K562 (cell line): ENCODE data around the gene GSK3B. TPM values are rescaled to one million over a fixed set of nuclear protein-coding genes. Genes with fewer than 3 reads are reported as not detected.

ENCODE experiments used
- ATAC-seq: fragments of 200-7000 bp; cut with Tn5 transposase; 3 replicates; pipeline ENCODE4 v1.9.1; 2020; ENCODE audit warnings: moderate library complexity
- BruUV-seq: library from RNA; stranded (reverse); fragments of 400-500 nt; replicated peaks from 2 replicates; lab custom pipeline; 2021; lab: Mats Ljungman, UMichigan
- CTCF ChIA-PET: fragments of 300-600 bp; formaldehyde crosslinking; extraction: SDS; loops from one replicate; lab custom pipeline; 2021; ENCODE audit warnings: low intra/inter-chr PET ratio; lab: Yijun Ruan, JAX
- POLR2A ChIA-PET: fragments of 300-600, 350-650 bp; sonication (Branson Sonifier 250); formaldehyde crosslinking; extraction: SDS; loops from one replicate; lab custom pipeline; 2021; ENCODE audit warnings: antibody characterized with exemption, inconsistent platforms; lab: Yijun Ruan, JAX
- DNase-seq, 4 experiments: peaks; one replicate each; pipeline versions ENCODE4 v3.0.0 to v3.0.0-alpha.2; 2011 to 2018; ENCODE audit warnings: low spot score in 3 of 4, mixed read lengths in 3 of 4; ENCODE audit errors: extremely low read depth in 1 of 4
- FAIRE-seq: peaks from 2 replicates; lab custom pipeline; 2011; peaks lifted over from hg19 to GRCh38; lab: Jason Lieb, UNC
- H2AFZ ChIP-seq: 2 replicates; pipeline ENCODE4 v1.6.0; 2011; ENCODE audit warnings: low read depth, low read length, control low read depth, inconsistent platforms
- H3K27ac ChIP-seq: fragments of 200-600 bp; 3 replicates; pipeline ENCODE4 v1.8.0; 2011; ENCODE audit warnings: low read depth, mild to moderate bottlenecking, control low read depth, inconsistent platforms, low read length, moderate library complexity, mixed read lengths; ENCODE audit errors: extremely low read depth
- H3K27me3 ChIP-seq, 2 experiments: fragments of 300-600 bp in 1 of 2; 2 replicates in 1 of 2; 3 replicates in 1 of 2; pipeline versions ENCODE4 v1.6.0 to v1.8.0; 2011; ENCODE audit warnings: inconsistent platforms in 2 of 2, low read length in 2 of 2, mild to moderate bottlenecking in 1 of 2, mixed read lengths in 1 of 2, moderate library complexity in 1 of 2; ENCODE audit not compliant: control insufficient read depth in 2 of 2, insufficient read depth in 2 of 2
- H3K36me3 ChIP-seq: fragments of 300-600 bp; 3 replicates; pipeline ENCODE4 v1.8.0; 2011; ENCODE audit warnings: mild to moderate bottlenecking, low read length, inconsistent platforms; ENCODE audit not compliant: control insufficient read depth, insufficient read depth
- H3K4me1 ChIP-seq, 2 experiments: fragments of 200-600 bp in 1 of 2; replicated peaks in 1 of 2; 2 replicates in 1 of 2; 3 replicates in 1 of 2; pipeline versions ENCODE4 v1.5.1 to v1.8.0; 2011; ENCODE audit warnings: inconsistent platforms in 2 of 2, low read length in 2 of 2, mild to moderate bottlenecking in 1 of 2, mixed read lengths in 1 of 2, moderate library complexity in 1 of 2; ENCODE audit not compliant: control insufficient read depth in 2 of 2, insufficient read depth in 2 of 2
- H3K4me2 ChIP-seq: 2 replicates; pipeline ENCODE4 v1.6.1; 2011; ENCODE audit warnings: low read length, control low read depth, inconsistent platforms, mixed read lengths; ENCODE audit not compliant: insufficient read depth
- H3K4me3 ChIP-seq: fragments of 200-600 bp; sonication (generic), shearing (Covaris generic); 2 replicates; pipeline ENCODE4 v1.5.1; 2016; ENCODE audit warnings: control low read depth, inconsistent platforms
- H3K79me2 ChIP-seq: fragments of 200-600 bp; 3 replicates; pipeline ENCODE4 v1.8.0; 2011; ENCODE audit warnings: low read length, inconsistent platforms; ENCODE audit not compliant: control insufficient read depth, insufficient read depth
- H3K9ac ChIP-seq, 2 experiments: 2 replicates each; pipeline versions ENCODE4 v1.6.0 to v1.6.1; 2011; ENCODE audit warnings: low read depth in 2 of 2, low read length in 2 of 2, control low read depth in 1 of 2, inconsistent platforms in 1 of 2, mild to moderate bottlenecking in 1 of 2, mixed read lengths in 1 of 2; ENCODE audit not compliant: insufficient read depth in 1 of 2
- H3K9me1 ChIP-seq: one replicate; pipeline ENCODE4 v1.6.0; 2011; ENCODE audit warnings: inconsistent platforms, mild to moderate bottlenecking, low read length, moderate library complexity; ENCODE audit not compliant: control insufficient read depth, insufficient read depth
- H3K9me3 ChIP-seq: replicated peaks from 2 replicates; pipeline ENCODE4 v1.5.1; 2011; ENCODE audit warnings: low read depth, low read length, inconsistent platforms; ENCODE audit not compliant: control insufficient read depth, insufficient read depth
- H4K20me1 ChIP-seq: replicated peaks from 2 replicates; pipeline ENCODE4 v1.6.1; 2011; ENCODE audit warnings: low read length, inconsistent platforms, mixed read lengths; ENCODE audit not compliant: control insufficient read depth, insufficient read depth
- C11orf30 ChIP-seq: fragments of 450-650 bp; IDR thresholded peaks from 2 replicates; pipeline ENCODE4 v1.6.1; 2016; ENCODE audit warnings: low read depth, mild to moderate bottlenecking
- CBFA2T2 ChIP-seq: fragments of 450-650 bp; conservative IDR thresholded peaks from 2 replicates; pipeline ENCODE4 v1.6.1; 2017; ENCODE audit warnings: mild to moderate bottlenecking
- ESRRA ChIP-seq: fragments of 450-650 bp; IDR thresholded peaks from 2 replicates; pipeline ENCODE4 v1.6.1; 2014; ENCODE audit warnings: low read depth, mild to moderate bottlenecking, moderate library complexity, borderline replicate concordance
- HLTF ChIP-seq: fragments of 450-650 bp; IDR thresholded peaks from 2 replicates; pipeline ENCODE4 v1.6.1; 2016
- KAT8 ChIP-seq: fragments of 450-650 bp; IDR thresholded peaks from 2 replicates; pipeline ENCODE4 v1.6.1; 2016; ENCODE audit warnings: low read depth, mild to moderate bottlenecking
- MAFF ChIP-seq: IDR thresholded peaks from 2 replicates; pipeline ENCODE4 v1.6.1; 2012; ENCODE audit warnings: low read length, improper control_type of control experiment
- OTX1 ChIP-seq: fragments of 450-650 bp; formaldehyde crosslinking; IDR thresholded peaks from 2 replicates; pipeline ENCODE4 v1.4.0; 2022; ENCODE audit warnings: mild to moderate bottlenecking
- SIN3B ChIP-seq: fragments of 450-650 bp; IDR thresholded peaks from 2 replicates; pipeline ENCODE4 v1.6.1; 2017; ENCODE audit warnings: low read depth, mild to moderate bottlenecking, moderate library complexity
- SMC3 ChIP-seq: conservative IDR thresholded peaks from 2 replicates; pipeline ENCODE4 v1.6.1; 2011; ENCODE audit warnings: low read depth, low read length, improper control_type of control experiment; ENCODE audit not compliant: insufficient read depth
- TCF3 ChIP-seq: sonication (generic); formaldehyde crosslinking; IDR thresholded peaks from 2 replicates; pipeline ENCODE4 v1.4.0; 2020; ENCODE audit warnings: mild to moderate bottlenecking, missing genetic modification reagents
- ZNF589 ChIP-seq: fragments of 200-800 bp; sonication (Bioruptor generic); IDR thresholded peaks from 2 replicates; pipeline ENCODE4 v1.6.1; 2016; ENCODE audit warnings: low read depth, missing genetic modification characterization, missing compliant biosample characterization
- WGBS: fragments of 100-300 bp; shearing (Covaris generic); methylation state at CpG from one replicate; pipeline ENCODE4 v1.1.6; 2016; ENCODE audit warnings: low coverage, mixed read lengths; ENCODE audit not compliant: insufficient coverage; ENCODE audit errors: missing lambda C conversion rate; 5-methylcytosine and 5-hydroxymethylcytosine counted together
- in situ Hi-C: fragments of 300-500 bp; cut with MboI; formaldehyde crosslinking; loops from 4 replicates; pipeline ENCODE4 v1.15.0; 2018; ENCODE audit warnings: inconsistent platforms, mixed read lengths
- intact Hi-C: fragments of 100-400 bp; cut with micrococcal nuclease; formaldehyde crosslinking; loops from 2 replicates; pipeline ENCODE4 v1.14.2; 2022
- polyA plus RNA-seq, 8 experiments: library from polyadenylated mRNA; depleted of rRNA in 4 of 8; stranded (reverse) in 5 of 8; unstranded in 3 of 8; fragments of >200 nt; fragmentation: Nextera tagmentation in 2 of 8; fragmentation: Illumina TruSeq in 1 of 8; extraction: Ambion mirVana in 2 of 8; extraction: Trizol in 1 of 8; gene quantifications; 2 replicates each; pipeline versions ENCODE4 v1.2.1 to v1.2.3, GENCODE V29; 2011 to 2014; ENCODE audit warnings: inconsistent platforms in 1 of 8, missing spikeins in 1 of 8
- total RNA-seq, 7 experiments: library from RNA; depleted of rRNA in 6 of 7; stranded (reverse); fragments of >200 nt in 6 of 7; fragmentation: Illumina TruSeq in 2 of 7; extraction: Trizol in 2 of 7; gene quantifications; 2 replicates each; pipeline versions ENCODE4 v1.2.1 to v1.2.3, GENCODE V29; 2011 to 2021; ENCODE audit warnings: low replicate concordance in 1 of 7
- TF ChIP-seq, protein P1 (sequence below): sonication (generic); formaldehyde crosslinking; IDR thresholded peaks from 2 replicates; pipeline ENCODE4 v1.8.0; 2022; ENCODE audit warnings: missing genetic modification reagents, mild to moderate bottlenecking, moderate library complexity, borderline replicate concordance
- TF ChIP-seq, protein P2 (sequence below), 2 experiments: fragments of 450-650 bp in 1 of 2; sonication (generic) in 1 of 2; formaldehyde crosslinking; conservative IDR thresholded peaks; 2 replicates each; pipeline versions ENCODE4 v1.4.0 to v1.8.1; 2020 to 2022; ENCODE audit warnings: mild to moderate bottlenecking in 1 of 2, missing genetic modification reagents in 1 of 2
- TF ChIP-seq, protein P3 (sequence below): sonication (generic); formaldehyde crosslinking; IDR thresholded peaks from 2 replicates; pipeline ENCODE4 v1.8.0; 2022; ENCODE audit warnings: mild to moderate bottlenecking, missing genetic modification reagents
- TF ChIP-seq, protein P4 (sequence below), 2 experiments: IDR thresholded peaks; 2 replicates each; pipeline ENCODE4 v1.6.1; 2012; ENCODE audit warnings: improper control_type of control experiment in 2 of 2, low read depth in 2 of 2, low read length in 2 of 2, borderline replicate concordance in 1 of 2

GSK3B gene
- total and polyA plus RNA-seq, 9 of the 15 experiments (the other 6 are each of a cell fraction or from before 2014, with no cell fraction given) = 4.7 to 25.0 (median 18.7) TPM

DNA sequence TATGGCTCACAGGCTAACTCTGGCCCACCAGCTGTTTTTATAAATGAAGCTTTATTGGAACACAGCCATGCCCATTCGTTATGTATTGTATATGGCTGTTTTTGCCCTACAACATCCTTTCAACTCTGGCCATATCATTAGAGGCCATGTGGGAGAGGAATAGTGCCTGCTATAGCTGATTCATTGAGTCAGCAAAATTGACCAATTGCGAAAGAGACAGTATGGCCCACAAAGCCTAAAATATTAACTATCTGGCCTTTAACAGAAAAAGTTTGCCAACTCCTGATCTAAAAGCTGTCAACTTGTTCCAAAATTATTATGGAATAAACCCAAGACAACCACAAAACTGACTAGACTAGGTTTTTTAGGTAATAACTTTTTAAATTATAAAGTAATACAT is 311.0 kb downstream of the GSK3B start:
- no peaks in the 10 kb centered on the region for H3K9me3 ChIP-seq
- no peak overlapping the region for H3K4me3 ChIP-seq
- BruUV-seq = no TSS peak
- no peak overlapping the region for H3K27ac ChIP-seq
- intact Hi-C loops (no loop called here), in situ Hi-C loops (no loop called here)
- ChIA-PET POLR2A (no interaction called here), CTCF (no interaction called here)
- H3K4me1 ChIP-seq = peaks cover 0 to 14% of the 10 kb centered on the region in 2 experiments; a peak in 3 of 5 replicates
- no peak for DNase-seq
- no peak overlapping the region for H3K4me2 ChIP-seq
- no peaks in the 10 kb centered on the region for H3K27me3 ChIP-seq
- WGBS = 24% methylated on average over 2 of the region's 2 CpGs
- H2AFZ ChIP-seq = peak overlapping the region; percentile 60
- no peaks in the 10 kb centered on the region for H3K79me2 ChIP-seq
- H3K9me1 ChIP-seq = no peaks in the 10 kb centered on the region
- peak; percentile 48; the same call in 1 of the 3 replicates for ATAC-seq
- no peak overlapping the region for H3K9ac ChIP-seq
- no peaks in the 10 kb centered on the region for H4K20me1 ChIP-seq
- no peaks in the 10 kb centered on the region for H3K36me3 ChIP-seq
- no peak for FAIRE-seq
- TF ChIP-seq KAT8 (no peak), MAFF (peak; percentile 84), C11orf30 (peak; percentile 90), CBFA2T2 (0 out of 2 replicates have a peak, but pooled peaks have one; percentile 4), HLTF (no peak), SMC3 (no peak), SIN3B (no peak), ZNF589 (CRISPR knock-in tag) (no peak), OTX1 (CRISPR knock-in tag) (no peak), ESRRA (no peak), TCF3 (CRISPR knock-in tag) (0 out of 2 replicates have a peak, but pooled peaks have one; percentile 7)
- TF ChIP-seq, protein P1, sequence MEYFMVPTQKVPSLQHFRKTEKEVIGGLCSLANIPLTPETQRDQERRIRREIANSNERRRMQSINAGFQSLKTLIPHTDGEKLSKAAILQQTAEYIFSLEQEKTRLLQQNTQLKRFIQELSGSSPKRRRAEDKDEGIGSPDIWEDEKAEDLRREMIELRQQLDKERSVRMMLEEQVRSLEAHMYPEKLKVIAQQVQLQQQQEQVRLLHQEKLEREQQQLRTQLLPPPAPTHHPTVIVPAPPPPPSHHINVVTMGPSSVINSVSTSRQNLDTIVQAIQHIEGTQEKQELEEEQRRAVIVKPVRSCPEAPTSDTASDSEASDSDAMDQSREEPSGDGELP = no peak
- TF ChIP-seq, protein P2, sequence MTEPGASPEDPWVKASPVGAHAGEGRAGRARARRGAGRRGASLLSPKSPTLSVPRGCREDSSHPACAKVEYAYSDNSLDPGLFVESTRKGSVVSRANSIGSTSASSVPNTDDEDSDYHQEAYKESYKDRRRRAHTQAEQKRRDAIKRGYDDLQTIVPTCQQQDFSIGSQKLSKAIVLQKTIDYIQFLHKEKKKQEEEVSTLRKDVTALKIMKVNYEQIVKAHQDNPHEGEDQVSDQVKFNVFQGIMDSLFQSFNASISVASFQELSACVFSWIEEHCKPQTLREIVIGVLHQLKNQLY (CRISPR knock-in tag; conservative IDR thresholded peaks at IDR 0.05) = no peak
- TF ChIP-seq, protein P3, sequence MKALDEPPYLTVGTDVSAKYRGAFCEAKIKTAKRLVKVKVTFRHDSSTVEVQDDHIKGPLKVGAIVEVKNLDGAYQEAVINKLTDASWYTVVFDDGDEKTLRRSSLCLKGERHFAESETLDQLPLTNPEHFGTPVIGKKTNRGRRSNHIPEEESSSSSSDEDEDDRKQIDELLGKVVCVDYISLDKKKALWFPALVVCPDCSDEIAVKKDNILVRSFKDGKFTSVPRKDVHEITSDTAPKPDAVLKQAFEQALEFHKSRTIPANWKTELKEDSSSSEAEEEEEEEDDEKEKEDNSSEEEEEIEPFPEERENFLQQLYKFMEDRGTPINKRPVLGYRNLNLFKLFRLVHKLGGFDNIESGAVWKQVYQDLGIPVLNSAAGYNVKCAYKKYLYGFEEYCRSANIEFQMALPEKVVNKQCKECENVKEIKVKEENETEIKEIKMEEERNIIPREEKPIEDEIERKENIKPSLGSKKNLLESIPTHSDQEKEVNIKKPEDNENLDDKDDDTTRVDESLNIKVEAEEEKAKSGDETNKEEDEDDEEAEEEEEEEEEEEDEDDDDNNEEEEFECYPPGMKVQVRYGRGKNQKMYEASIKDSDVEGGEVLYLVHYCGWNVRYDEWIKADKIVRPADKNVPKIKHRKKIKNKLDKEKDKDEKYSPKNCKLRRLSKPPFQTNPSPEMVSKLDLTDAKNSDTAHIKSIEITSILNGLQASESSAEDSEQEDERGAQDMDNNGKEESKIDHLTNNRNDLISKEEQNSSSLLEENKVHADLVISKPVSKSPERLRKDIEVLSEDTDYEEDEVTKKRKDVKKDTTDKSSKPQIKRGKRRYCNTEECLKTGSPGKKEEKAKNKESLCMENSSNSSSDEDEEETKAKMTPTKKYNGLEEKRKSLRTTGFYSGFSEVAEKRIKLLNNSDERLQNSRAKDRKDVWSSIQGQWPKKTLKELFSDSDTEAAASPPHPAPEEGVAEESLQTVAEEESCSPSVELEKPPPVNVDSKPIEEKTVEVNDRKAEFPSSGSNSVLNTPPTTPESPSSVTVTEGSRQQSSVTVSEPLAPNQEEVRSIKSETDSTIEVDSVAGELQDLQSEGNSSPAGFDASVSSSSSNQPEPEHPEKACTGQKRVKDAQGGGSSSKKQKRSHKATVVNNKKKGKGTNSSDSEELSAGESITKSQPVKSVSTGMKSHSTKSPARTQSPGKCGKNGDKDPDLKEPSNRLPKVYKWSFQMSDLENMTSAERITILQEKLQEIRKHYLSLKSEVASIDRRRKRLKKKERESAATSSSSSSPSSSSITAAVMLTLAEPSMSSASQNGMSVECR = no peak
- TF ChIP-seq, protein P4, sequence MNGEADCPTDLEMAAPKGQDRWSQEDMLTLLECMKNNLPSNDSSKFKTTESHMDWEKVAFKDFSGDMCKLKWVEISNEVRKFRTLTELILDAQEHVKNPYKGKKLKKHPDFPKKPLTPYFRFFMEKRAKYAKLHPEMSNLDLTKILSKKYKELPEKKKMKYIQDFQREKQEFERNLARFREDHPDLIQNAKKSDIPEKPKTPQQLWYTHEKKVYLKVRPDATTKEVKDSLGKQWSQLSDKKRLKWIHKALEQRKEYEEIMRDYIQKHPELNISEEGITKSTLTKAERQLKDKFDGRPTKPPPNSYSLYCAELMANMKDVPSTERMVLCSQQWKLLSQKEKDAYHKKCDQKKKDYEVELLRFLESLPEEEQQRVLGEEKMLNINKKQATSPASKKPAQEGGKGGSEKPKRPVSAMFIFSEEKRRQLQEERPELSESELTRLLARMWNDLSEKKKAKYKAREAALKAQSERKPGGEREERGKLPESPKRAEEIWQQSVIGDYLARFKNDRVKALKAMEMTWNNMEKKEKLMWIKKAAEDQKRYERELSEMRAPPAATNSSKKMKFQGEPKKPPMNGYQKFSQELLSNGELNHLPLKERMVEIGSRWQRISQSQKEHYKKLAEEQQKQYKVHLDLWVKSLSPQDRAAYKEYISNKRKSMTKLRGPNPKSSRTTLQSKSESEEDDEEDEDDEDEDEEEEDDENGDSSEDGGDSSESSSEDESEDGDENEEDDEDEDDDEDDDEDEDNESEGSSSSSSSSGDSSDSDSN (IDR thresholded peaks at IDR 0.05; ENCODE audit: borderline replicate concordance in 1 of 2, low read depth in 2 of 2, low read length in 2 of 2) = no peak
